ENCODE measurements around the gene RAE1. TPM values are rescaled to one million over a fixed set of nuclear protein-coding genes. Genes with fewer than 3 reads are reported as not detected.

The RAE1 gene
- total and polyA plus RNA-seq, 11 donors, result 7.5 to 26.8 (median 15.5) TPM

GRCh38 chr20:57391439-57392301, 40.6 kb downstream of the RAE1 start:
- H3K36me3 ChIP-seq, result peaks cover 0 to 37% (median 4%) of the 10 kb centered on the region in 9 donors
- peaks cover 0 to 1% (median 0%) of the 10 kb centered on the region in 12 donors for H3K9me3 ChIP-seq
- peak overlapping the region; percentile 63 to 94 (median 75) for H3K4me3 ChIP-seq
- WGBS, 4 donors, result 2 to 3% (median 2%) methylated on average over 36 to 96 of the region's 98 CpGs
- ATAC-seq (no peak), DNase-seq (peak in 4 of 5 donors; percentile 34 to 68 (median 42))
- intact Hi-C loops (cut with DNase I), result loop anchor here in 4 of 10 donors (2.0 to 10.0 kb wide), 4 partner anchors 46 to 323 kb away; partner anchors contain the start of gene PMEPA1 (in 1 of the 4)
- peaks cover 12 to 76% (median 57%) of the 10 kb centered on the region in 12 donors for H3K4me1 ChIP-seq
- H3K27ac ChIP-seq, result peak overlapping the region; percentile 80 to 97 (median 90)
- TF ChIP-seq CTCF (IDR thresholded peaks at IDR 0.05) (no peak), POLR2A (IDR thresholded peaks at IDR 0.05) (no peak)
- no peaks in the 10 kb centered on the region for H3K27me3 ChIP-seq

- WGBS, 4 donors, result 28 to 52% (median 34%) methylated on average over 29 to 33 of the region's 33 CpGs
These were observed 41.6 kb downstream of the RAE1 start for GRCh38 chr20:57392512-57393271.

GRCh38 chr20:57393321-57394120, 42.5 kb downstream of the RAE1 start:
- intact Hi-C loops (cut with DNase I), result loop anchor here in 5 of 10 donors (2.0 to 10.0 kb wide), 6 partner anchors 39 to 321 kb away; partner anchors contain the start of gene PMEPA1 (in 1 of the 5)
- WGBS, 4 donors, result 69 to 80% (median 73%) methylated on average over 11 to 14 of the region's 14 CpGs

More at GRCh38 chr20:57392512-57393271, 41.6 kb downstream of the RAE1 start:
- intact Hi-C loops (cut with DNase I), result loop anchor here in 4 of 10 donors (2.0 to 10.0 kb wide), 4 partner anchors 45 to 322 kb away; partner anchors contain the start of gene PMEPA1 (in 1 of the 4)
- Histone ChIP-seq H3K4me1 (peaks cover 12 to 86% (median 67%) of the 10 kb centered on the region in 12 donors), H3K27me3 (no peaks in the 10 kb centered on the region), H3K4me3 (peak overlapping the region; percentile 28 to 94 (median 74)), H3K27ac (peak overlapping the region; percentile 80 to 97 (median 90)), H3K36me3 (peaks cover 0 to 42% (median 13%) of the 10 kb centered on the region in 9 donors), H3K9me3 (no peaks in the 10 kb centered on the region)
- DNase-seq (peak; percentile 75 to 82 (median 79)), ATAC-seq (peak; percentile 45 to 77 (median 58))
- no peak for TF ChIP-seq CTCF (IDR thresholded peaks at IDR 0.05)
- peak in 1 of 2 donors; percentile 56 for TF ChIP-seq POLR2A (IDR thresholded peaks at IDR 0.05)

More at GRCh38 chr20:57393321-57394120, 42.5 kb downstream of the RAE1 start:
- Histone ChIP-seq H3K36me3 (peaks cover 0 to 42% (median 14%) of the 10 kb centered on the region in 9 donors), H3K9me3 (no peaks in the 10 kb centered on the region), H3K27ac (peak overlapping the region; percentile 80 to 97 (median 90)), H3K4me3 (peak overlapping the region in 11 of 12 donors; percentile 1 to 94 (median 74)), H3K27me3 (no peaks in the 10 kb centered on the region), H3K4me1 (peaks cover 17 to 94% (median 75%) of the 10 kb centered on the region in 12 donors)
- TF ChIP-seq POLR2A (IDR thresholded peaks at IDR 0.05) (no peak), CTCF (IDR thresholded peaks at IDR 0.05) (no peak)
- ATAC-seq, result no peak
- peak in 4 of 5 donors; percentile 15 to 40 (median 28) for DNase-seq
